GM19452 (cell line): Measurements from ENCODE around the gene APBB3.
"Not testable (repeated sequence)": the region's sequence is repeated elsewhere in the genome, so short reads cannot be mapped to it uniquely, and the experiment has no call there.

Source experiments
- ATAC-seq: cut with Tn5 transposase; IDR thresholded peaks from one replicate; pipeline ENCODE4 v1.9.1; 2021; ENCODE audit not compliant: unreplicated experiment

The APBB3 gene

GRCh38 chr5:140564196-140565023 is at the start of gene APBB3, which contains the start of gene SLC35A4:
APBB3 (minus strand) TSS chr5:140564598; CDS start chr5:140564245, 353 bp downstream.
SLC35A4 (plus strand) TSS chr5:140564828; CDS start chr5:140567170, 2,342 bp downstream.
- peak; percentile 87 for ATAC-seq

- ATAC-seq, result no peak
Measured at GRCh38 chr5:140611020-140611521, 46.7 kb upstream of the APBB3 start.

- no peak for ATAC-seq
Measured at GRCh38 chr5:140609126-140609525, 44.7 kb upstream of the APBB3 start.

GRCh38 chr5:140608722-140609121 is 44.3 kb upstream of the APBB3 start:
- no peak for ATAC-seq

GRCh38 chr5:140607031-140607430 is 42.6 kb upstream of the APBB3 start:
- no peak for ATAC-seq

- no peak for ATAC-seq
Measured at GRCh38 chr5:140605879-140606278, 41.5 kb upstream of the APBB3 start.

- ATAC-seq, result no peak
Measured at GRCh38 chr5:140603734-140604133, 39.3 kb upstream of the APBB3 start.

GRCh38 chr5:140603446-140603698 is 39.0 kb upstream of the APBB3 start:
- ATAC-seq, result not testable (repeated sequence)

- ATAC-seq, result no peak
Measured at GRCh38 chr5:140602147-140602546, 37.7 kb upstream of the APBB3 start.

GRCh38 chr5:140600096-140600495 is 35.7 kb upstream of the APBB3 start:
- no peak for ATAC-seq

- no peak for ATAC-seq
Measured at GRCh38 chr5:140598836-140599235, 34.4 kb upstream of the APBB3 start.

GRCh38 chr5:140596321-140596741 is 31.9 kb upstream of the APBB3 start:
- no peak for ATAC-seq

- no peak for ATAC-seq
Measured at GRCh38 chr5:140595538-140596300, 31.3 kb upstream of the APBB3 start.

GRCh38 chr5:140594169-140594568 is 29.8 kb upstream of the APBB3 start:
- no peak for ATAC-seq

GRCh38 chr5:140593070-140593469 is 28.7 kb upstream of the APBB3 start:
- not testable (repeated sequence) for ATAC-seq

- ATAC-seq, result no peak
Measured at GRCh38 chr5:140591747-140592372, 27.5 kb upstream of the APBB3 start.

- no peak for ATAC-seq
Measured at GRCh38 chr5:140590861-140591260, 26.5 kb upstream of the APBB3 start.

- ATAC-seq, result no peak
Measured at GRCh38 chr5:140588311-140589070, 24.1 kb upstream of the APBB3 start.

GRCh38 chr5:140587495-140587894 is 23.1 kb upstream of the APBB3 start:
- ATAC-seq, result no peak

GRCh38 chr5:140579188-140579747 is 14.9 kb upstream of the APBB3 start:
- ATAC-seq, result not testable (repeated sequence)
